HG02623 (cell line): Measurements from ENCODE around the gene DDA1.
A peak's percentile ranks its signal among the peaks of the same experiment; 100 is the strongest.
"Not testable (repeated sequence)": the region's sequence is repeated elsewhere in the genome, so short reads cannot be mapped to it uniquely, and the experiment has no call there.

Source experiments
- ATAC-seq: cut with Tn5 transposase; IDR thresholded peaks from one replicate; pipeline ENCODE4 v1.9.1; 2021; ENCODE audit warnings: moderate library complexity; ENCODE audit not compliant: unreplicated experiment

The DDA1 gene

GRCh38 chr19:17286752-17287151 is 22.6 kb upstream of the DDA1 start:
- ATAC-seq, result no peak

DNA sequence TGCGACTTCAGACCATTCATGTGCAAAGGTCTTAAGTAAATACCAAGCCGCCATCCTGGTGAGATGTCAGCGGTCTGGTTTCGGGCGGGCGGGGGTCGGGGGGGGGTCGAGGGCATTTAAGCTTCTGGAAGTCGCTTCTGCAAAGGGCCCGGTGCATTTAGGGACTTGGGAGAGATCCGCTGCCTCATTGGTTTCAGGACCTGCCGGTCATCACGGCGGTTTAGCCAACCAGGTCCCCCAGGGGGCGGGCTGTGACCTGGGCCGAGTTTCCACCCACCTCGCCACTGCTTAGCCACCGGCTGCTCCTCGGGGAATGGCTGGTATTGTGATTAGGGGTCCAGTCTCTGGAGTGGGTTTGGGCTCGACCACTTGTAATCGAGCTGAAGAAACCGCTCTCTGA is 19.9 kb upstream of the DDA1 start:
- ATAC-seq, result no peak

DNA sequence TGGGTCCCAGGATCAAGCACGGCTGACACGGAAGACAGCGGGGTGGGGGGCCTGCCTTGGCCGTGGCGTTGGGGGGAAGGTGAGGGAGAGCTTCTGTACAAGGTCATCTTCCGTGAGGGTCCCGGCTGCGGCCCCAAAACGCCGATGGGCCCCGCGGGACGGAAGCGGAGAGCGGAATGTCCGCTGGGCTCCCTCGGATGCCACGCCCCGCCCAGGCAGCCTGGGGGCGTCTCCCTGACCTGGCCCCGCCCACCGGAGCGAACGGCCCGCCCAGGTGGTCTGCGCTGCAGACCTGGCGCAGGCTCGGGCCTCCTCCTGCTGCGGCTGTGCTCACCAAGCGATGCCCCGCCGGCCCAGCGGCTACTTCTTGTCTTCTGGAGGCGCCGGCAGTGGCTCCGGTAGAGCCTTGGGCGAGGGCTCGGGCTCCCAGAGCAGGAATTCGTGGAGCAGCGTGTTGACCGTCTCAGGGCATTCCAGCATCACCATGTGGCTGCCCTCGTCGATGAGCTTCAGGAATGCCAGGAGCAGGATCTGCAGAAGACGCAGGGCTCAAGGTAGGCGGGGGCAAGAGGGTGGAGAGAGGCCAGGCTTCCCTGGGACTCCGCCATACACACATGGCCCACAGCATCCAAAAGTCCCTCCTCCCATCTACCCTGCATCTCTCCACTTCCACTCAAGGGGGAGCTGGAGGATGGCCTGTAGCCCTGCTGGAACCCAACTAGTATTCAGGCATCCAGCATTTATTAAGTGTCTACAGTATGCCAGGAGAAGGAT is 16.9 kb upstream of the DDA1 start:
- peak; percentile 65 for ATAC-seq

- ATAC-seq, result no peak
Measured at GRCh38 chr19:17293605-17294004, 15.8 kb upstream of the DDA1 start.

DNA sequence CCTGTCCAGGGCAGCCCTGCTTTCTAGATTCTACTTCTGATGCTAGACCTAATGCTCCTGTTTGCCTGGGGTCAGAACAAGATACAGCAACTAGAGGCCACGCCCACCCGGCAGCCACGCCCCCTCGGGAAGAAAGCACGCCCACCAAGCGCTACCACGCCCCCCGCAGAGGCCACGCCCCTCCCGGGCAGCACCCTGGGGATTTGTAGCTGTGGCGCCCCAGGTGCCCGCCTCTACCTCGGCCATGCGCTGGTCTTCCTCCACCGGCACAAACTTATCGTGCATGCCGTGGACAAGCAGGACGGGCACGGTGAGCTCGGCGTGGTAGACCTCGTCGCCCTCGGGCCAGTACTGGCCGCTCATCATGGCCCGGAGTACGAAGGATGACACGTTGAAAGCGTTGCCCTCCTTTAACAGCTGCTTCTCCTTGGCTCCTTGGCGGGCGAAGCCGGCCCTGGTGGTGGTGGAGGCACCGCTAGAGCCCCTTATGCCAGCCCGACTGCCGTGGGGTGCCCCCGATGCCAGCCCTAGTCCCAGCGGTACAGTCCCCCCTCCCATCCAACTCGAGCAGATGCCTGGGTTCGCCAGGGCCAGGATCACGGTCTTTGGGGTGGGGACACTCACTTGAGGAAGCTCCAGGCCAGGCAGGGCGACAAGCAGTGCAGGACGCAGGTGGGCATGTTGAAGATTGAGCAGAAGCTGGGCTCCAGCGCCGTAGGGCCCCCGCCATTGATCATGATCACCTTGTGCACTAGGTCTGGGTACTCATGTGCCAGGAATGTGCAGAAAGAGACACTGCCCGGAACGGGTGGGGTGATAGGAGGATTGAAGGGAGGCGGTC is 15.1 kb upstream of the DDA1 start:
- ATAC-seq, result no peak

DNA sequence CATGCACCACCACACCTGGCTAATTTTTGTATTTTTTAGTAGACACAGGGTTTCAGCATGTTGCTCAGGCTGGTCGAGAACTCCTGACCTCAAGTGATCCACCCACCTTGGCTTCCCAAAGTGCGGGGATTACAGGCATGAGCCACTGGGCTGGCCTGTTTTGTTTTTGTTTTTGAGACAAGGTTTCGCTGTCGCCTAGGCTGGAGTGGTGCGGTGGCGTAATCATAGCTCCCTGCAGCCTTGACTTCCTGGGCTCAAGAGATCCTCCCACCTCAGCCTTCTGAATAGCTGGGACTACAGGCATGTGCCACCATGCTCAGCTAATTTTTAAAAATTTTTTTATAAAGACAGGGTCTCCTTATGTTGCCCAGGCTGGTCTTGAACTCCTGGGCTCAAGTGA is 13.8 kb upstream of the DDA1 start:
- ATAC-seq, result not testable (repeated sequence)

DNA sequence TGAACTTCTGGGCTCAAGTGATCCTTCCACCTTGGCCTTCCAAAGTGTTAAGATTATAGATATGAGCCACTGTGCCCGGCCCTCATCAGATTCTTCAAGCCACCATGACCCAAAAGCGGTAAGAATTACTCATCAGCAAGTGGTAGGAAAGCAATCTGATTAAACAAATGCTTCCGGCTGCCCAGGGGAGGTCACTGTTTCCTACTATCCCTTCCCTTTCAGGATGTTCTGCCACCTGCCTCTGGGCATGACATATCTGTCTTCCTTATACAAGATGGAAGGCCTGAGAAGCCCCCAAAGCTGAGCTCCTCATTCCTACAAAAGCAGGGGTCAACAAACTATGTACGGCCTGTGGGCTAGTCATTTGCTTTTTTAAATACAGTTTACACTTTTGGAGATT is 13.1 kb upstream of the DDA1 start:
- ATAC-seq, result no peak

GRCh38 chr19:17296976-17297375 is 12.4 kb upstream of the DDA1 start:
- no peak for ATAC-seq

- ATAC-seq, result no peak
Measured at GRCh38 chr19:17300992-17301619, 8.3 kb upstream of the DDA1 start.

GRCh38 chr19:17302391-17303166 is 6.8 kb upstream of the DDA1 start:
- no peak for ATAC-seq

DNA sequence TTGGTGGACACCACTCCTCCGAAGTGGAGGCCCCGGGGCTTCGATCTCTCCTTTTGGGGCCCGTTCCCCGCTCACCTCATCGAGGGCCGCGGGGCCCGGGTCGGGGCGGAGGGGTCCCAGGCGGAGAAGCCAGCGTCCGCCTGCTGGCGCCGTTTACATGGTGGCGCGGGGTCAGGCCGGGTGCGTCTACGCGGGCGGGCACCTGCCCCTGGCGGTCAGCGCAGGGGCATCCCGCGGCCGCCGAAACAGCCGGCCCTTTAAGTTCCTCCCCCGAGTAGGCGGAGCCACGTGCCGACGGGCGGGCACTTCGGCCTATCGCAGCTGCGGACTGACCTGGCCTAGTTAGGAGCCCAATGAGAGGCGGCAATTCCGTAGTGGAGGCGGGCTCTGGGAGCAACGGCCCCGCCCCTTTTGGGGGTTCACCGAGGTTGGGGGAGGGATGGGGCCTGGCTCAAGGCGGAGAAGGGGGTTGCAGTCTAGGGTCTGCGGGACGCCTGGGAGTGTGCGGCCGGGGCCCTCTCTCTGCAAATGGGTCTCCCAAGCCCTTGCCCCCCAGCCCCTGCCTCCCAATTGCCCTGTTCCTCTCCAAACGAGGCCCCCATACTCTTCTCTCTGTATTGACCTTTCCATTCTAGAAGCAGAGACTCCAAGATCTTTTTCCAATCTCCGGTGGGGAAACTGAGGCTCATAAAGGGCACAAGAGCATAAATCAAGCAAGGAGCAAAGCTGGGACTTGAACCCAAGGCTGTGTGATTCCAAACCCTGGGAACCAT is 6.0 kb upstream of the DDA1 start, which contains the start of gene ABHD8:
Gene ABHD8, minus strand, starts transcription at position 259 of the 773 bp plus-strand sequence. CDS start 1,809 bp downstream, outside the sequence.
- ATAC-seq, result peak; percentile 59

GRCh38 chr19:17303940-17304267 is 5.5 kb upstream of the DDA1 start:
- no peak for ATAC-seq

DNA sequence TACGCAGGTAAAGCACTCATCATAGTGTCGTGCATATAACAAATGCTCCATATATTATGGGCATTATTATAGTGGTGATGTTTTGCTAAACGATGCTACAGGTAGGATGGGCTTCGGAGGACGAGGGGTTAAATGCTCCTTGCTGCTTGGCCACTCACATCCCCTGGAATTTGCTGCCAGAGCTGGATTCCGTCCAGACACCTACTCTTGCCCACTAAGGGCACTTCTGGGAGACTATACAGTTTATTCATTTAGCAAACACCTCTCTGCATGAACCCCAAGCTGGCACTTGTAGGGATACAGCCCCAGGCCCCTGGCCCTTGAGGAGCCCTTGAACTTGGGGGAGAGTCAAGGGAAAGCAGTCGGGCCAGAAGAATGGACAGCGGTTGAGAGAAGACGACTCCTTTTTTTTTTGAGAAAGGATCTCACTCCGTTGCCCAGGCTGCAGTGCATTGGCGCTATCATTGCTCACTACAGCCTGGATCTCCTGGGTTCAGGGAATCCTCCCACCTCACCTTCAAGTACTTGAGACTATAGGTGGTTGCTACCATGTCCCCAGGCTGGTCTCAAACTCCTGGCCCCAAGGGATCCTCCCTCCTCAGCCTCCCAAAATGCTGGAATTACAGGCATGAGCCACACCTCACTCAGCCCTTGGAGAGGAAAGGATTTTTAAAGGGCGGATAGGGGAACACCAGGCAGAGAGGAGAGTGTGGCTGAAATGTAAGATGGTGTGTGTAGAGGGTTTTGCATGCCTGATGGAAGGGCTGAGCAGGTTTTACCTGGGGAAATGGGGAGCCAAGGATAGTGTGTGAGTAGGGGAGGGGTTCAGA is 4.8 kb upstream of the DDA1 start:
- ATAC-seq, result no peak

- ATAC-seq, result no peak
Measured at GRCh38 chr19:17305216-17305516, 4.2 kb upstream of the DDA1 start.

- ATAC-seq, result peak; percentile 63
Measured at GRCh38 chr19:17305517-17306284, 3.7 kb upstream of the DDA1 start, which contains the start of gene MRPL34. Gene MRPL34 (plus strand): TSS chr19:17305872. CDS start chr19:17305893, 21 bp downstream.

DNA sequence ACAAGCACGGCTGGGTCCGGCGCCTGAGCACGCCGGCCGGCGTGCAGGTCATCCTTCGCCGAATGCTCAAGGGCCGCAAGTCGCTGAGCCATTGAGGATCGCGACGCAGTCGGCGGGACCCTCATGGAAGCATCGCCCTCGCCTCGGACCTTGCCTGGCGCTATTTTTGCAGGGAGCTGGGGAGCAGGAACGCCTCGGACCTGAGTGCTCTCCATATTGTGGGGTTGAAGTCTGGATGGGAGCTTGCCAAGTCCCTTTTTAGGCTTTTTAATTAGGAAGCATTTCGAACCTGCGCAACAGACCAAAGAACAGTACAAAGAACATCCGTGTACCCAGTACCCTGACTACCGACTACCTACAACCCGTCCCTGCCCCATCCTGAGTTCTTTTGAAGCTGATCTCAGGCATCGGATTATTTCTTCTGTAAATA is 3.1 kb upstream of the DDA1 start:
- no peak for ATAC-seq

- ATAC-seq, result no peak
Measured at GRCh38 chr19:17307876-17308377, 1.4 kb upstream of the DDA1 start.

DNA sequence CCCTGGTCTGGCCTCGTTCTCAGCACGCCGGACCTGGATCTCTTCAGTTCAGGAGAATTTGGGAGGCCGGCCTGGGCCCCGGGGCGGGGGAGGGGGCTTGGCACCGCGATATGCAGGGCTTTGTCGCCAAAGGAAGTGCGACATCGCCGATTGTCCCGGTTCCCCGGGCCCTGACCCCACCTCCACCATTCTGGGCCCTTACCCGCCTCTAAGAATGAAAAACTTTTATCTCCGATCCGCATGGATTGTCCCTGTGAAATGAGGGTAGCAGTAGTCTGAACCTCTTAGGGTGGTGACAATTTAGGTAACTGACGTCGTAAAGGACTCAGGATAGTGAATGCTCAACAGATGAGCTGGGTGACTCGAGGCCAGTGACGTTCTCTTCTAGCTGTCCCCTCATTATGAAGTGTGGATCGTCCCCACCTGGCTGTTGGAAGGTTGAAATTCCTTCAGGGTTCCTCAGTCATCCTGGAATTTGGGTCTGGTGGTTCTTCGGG is 650 bp downstream of the DDA1 start:
- no peak for ATAC-seq
